PC-9 (cell line): Measurements from ENCODE around the gene NPHS1. TPM values are rescaled to one million over a fixed set of nuclear protein-coding genes. Genes with fewer than 3 reads are reported as not detected.

Experiments
- Bru-seq: library from RNA; stranded (reverse); fragments of 400-500 nt; gene quantifications from one replicate; lab custom pipeline; 2021; lab: Mats Ljungman, UMichigan
- BruChase-seq, 2 experiments: library from RNA; stranded (reverse); fragments of 400-500 nt; gene quantifications; one replicate each; lab custom pipeline; 2021; lab: Mats Ljungman, UMichigan
- BruUV-seq: library from RNA; stranded (reverse); fragments of 400-500 nt; replicated peaks from 2 replicates; lab custom pipeline; 2021; lab: Mats Ljungman, UMichigan
- CTCF ChIA-PET: fragments of 300-600 bp; sonication (Branson Sonifier 250); formaldehyde crosslinking; loops from one replicate; lab custom pipeline; 2022; ENCODE audit warnings: antibody characterized with exemption; lab: Charles Lee
- POLR2A ChIA-PET: fragments of 300-600 bp; sonication (Branson Sonifier 250); formaldehyde crosslinking; loops from one replicate; lab custom pipeline; 2022; ENCODE audit warnings: antibody characterized with exemption; ENCODE audit not compliant: unreplicated experiment; lab: Charles Lee
- DNase-seq, 2 experiments: peaks; one replicate each; pipeline versions ENCODE4 v3.0.0 to v3.0.0-alpha.2; 2015 to 2022; ENCODE audit warnings: mixed read lengths in 1 of 2
- H2AFZ ChIP-seq: fragments of 200-600 bp; sonication (generic); 2 replicates; pipeline ENCODE4 v1.8.1; 2017; ENCODE audit warnings: antibody characterized with exemption
- H3F3A ChIP-seq: fragments of 200-600 bp; sonication (generic); 2 replicates; pipeline ENCODE4 v1.8.1; 2017; ENCODE audit warnings: antibody characterized with exemption, mild to moderate bottlenecking, low read depth; ENCODE audit not compliant: insufficient read depth
- H3K27ac ChIP-seq: fragments of 200-600 bp; sonication (generic); 2 replicates; pipeline ENCODE4 v1.6.1; 2016; ENCODE audit warnings: mixed run types
- H3K27me3 ChIP-seq: fragments of 200-600 bp; sonication (generic); 2 replicates; pipeline ENCODE4 v1.6.1; 2016; ENCODE audit warnings: low read depth, mixed run types; ENCODE audit not compliant: insufficient read depth
- H3K36me3 ChIP-seq: fragments of 200-600 bp; sonication (generic); 2 replicates; pipeline ENCODE4 v1.6.1; 2016; ENCODE audit warnings: low read depth, mixed run types
- H3K4me1 ChIP-seq: fragments of 200-600 bp; sonication (generic); replicated peaks from 2 replicates; pipeline ENCODE4 v1.6.1; 2016; ENCODE audit warnings: mixed run types; ENCODE audit not compliant: insufficient read depth
- H3K4me2 ChIP-seq: fragments of 200-600 bp; sonication (generic); 2 replicates; pipeline ENCODE4 v1.6.1; 2017; ENCODE audit warnings: mixed run types
- H3K4me3 ChIP-seq: fragments of 200-600 bp; sonication (generic); 2 replicates; pipeline ENCODE4 v1.6.1; 2016; ENCODE audit warnings: mixed run types
- H3K79me2 ChIP-seq: fragments of 200-600 bp; sonication (generic); 2 replicates; pipeline ENCODE4 v1.6.1; 2017; ENCODE audit warnings: low read depth, mixed run types
- H3K9me2 ChIP-seq: fragments of 200-600 bp; sonication (generic); 2 replicates; pipeline ENCODE4 v1.8.1; 2017; ENCODE audit warnings: mild to moderate bottlenecking; ENCODE audit not compliant: insufficient read depth
- H3K9me3 ChIP-seq: fragments of 200-600 bp; sonication (generic); 2 replicates; pipeline ENCODE4 v1.8.1; 2016; ENCODE audit warnings: low read depth; ENCODE audit not compliant: insufficient read depth
- H4K20me1 ChIP-seq: fragments of 200-600 bp; sonication (generic); 2 replicates; pipeline ENCODE4 v1.8.1; 2017; ENCODE audit not compliant: insufficient read depth
- CTCF ChIP-seq: fragments of 200-600 bp; sonication (generic); conservative IDR thresholded peaks from 2 replicates; pipeline ENCODE4 v1.6.1; 2017; ENCODE audit warnings: mixed run types, antibody characterized with exemption, mild to moderate bottlenecking, moderate library complexity
- EZH2 ChIP-seq: fragments of 200-600 bp; sonication (generic); IDR thresholded peaks from 2 replicates; pipeline ENCODE4 v1.8.0; 2017; ENCODE audit warnings: antibody characterized with exemption, low read depth
- intact Hi-C: fragments of 100-400 bp; cut with micrococcal nuclease; formaldehyde crosslinking; loops from one replicate; pipeline ENCODE4 v1.10.0; 2022; ENCODE audit not compliant: unreplicated experiment
- long read RNA-seq: library from polyadenylated mRNA; stranded (forward); transcript quantifications from one replicate; pipeline ENCODE4 v2.0.0, GENCODE V29; 2022
- total RNA-seq: library from RNA; stranded (reverse); gene quantifications from 2 replicates; pipeline ENCODE4 v1.2.3, GENCODE V29; 2021

Gene NPHS1
- total RNA-seq (not detected in 2 replicates), Bru-seq, nascent RNA (not detected), BruChase-seq, experiment 1, labeled RNA remaining after a 2-hour chase (percentile 3 among the genes with signal in this experiment), BruChase-seq, experiment 2, labeled RNA remaining after a 6-hour chase (percentile 4 among the genes with signal in this experiment)
- long read RNA-seq: 0 reads

- no peak for DNase-seq
- Histone ChIP-seq H3K4me1 (no peaks in the 10 kb centered on the region), H3K79me2 (no peaks in the 10 kb centered on the region), H3K27me3 (peaks cover 98% of the 10 kb centered on the region), H2AFZ (no peak within 1 kb of the TSS), H3K4me3 (no peak within 1 kb of the TSS), H3K27ac (no peak within 1 kb of the TSS), H3K9me2 (no peaks in the 10 kb centered on the region), H3K4me2 (no peak within 1 kb of the TSS), H4K20me1 (no peaks in the 10 kb centered on the region), H3K9me3 (no peaks in the 10 kb centered on the region), H3F3A (no peaks in the 10 kb centered on the region), H3K36me3 (no peaks in the 10 kb centered on the region)
- intact Hi-C loops: no loop called here
- TF ChIP-seq CTCF: no peak
- TF ChIP-seq EZH2: no peak
- CTCF ChIA-PET: interaction anchor here (0.8 kb wide), 1 partner anchor 64 kb away, joined by 3 read pairs; no protein-coding TSS in a partner anchor
- BruUV-seq: no TSS peak
- POLR2A ChIA-PET: no interaction called here
These were observed at the start of gene NPHS1 for GRCh38 chr19:35852029-35852780. TSS of gene NPHS1 (minus strand) at chr19:35852504. CDS start at chr19:35851837, 667 bp downstream.

- peaks cover 8% of the 10 kb centered on the region; the same call in 1 of the 2 replicates for H3K4me1 ChIP-seq
- H3K36me3 ChIP-seq: peaks cover 10% of the 10 kb centered on the region; the same call in 1 of the 2 replicates
- H3K27me3 ChIP-seq: no peaks in the 10 kb centered on the region
- no peak overlapping the region for H3K27ac ChIP-seq
- H3K4me2 ChIP-seq: peak overlapping the region; percentile 87
- no peaks in the 10 kb centered on the region for H3K9me3 ChIP-seq
- TF ChIP-seq CTCF (no peak), EZH2 (no peak)
- intact Hi-C loops: loop anchor here (10.0 kb wide), 1 partner anchor 156 kb away; the partner anchor contains the start of genes IGFLR1, LIN37, PSENEN and U2AF1L4
- ChIA-PET CTCF (no interaction called here), POLR2A (interaction anchor here (0.6 to 0.9 kb wide), 5 partner anchors 9 to 314 kb away, joined by 3 to 7 read pairs (median 4); partner anchors contain the start of genes ZNF146 and ZNF565)
- peaks cover 16% of the 10 kb centered on the region for H3K79me2 ChIP-seq
- BruUV-seq: no TSS peak
- H2AFZ ChIP-seq: peak overlapping the region; percentile 92; the same call in 1 of the 2 replicates
- peak; percentile 27 to 65 for DNase-seq
- H3K9me2 ChIP-seq: no peaks in the 10 kb centered on the region
- peak overlapping the region; percentile 79; the same call in 1 of the 2 replicates for H3K4me3 ChIP-seq
- peaks cover 13% of the 10 kb centered on the region for H3F3A ChIP-seq
- H4K20me1 ChIP-seq: no peaks in the 10 kb centered on the region
These were observed 48.8 kb upstream of the NPHS1 start for GRCh38 chr19:35901055-35901644.

GRCh38 chr19:35899547-35900214 is 47.4 kb upstream of the NPHS1 start:
- H3K4me2 ChIP-seq: peak overlapping the region; percentile 87
- no peaks in the 10 kb centered on the region for H4K20me1 ChIP-seq
- intact Hi-C loops: loop anchor here (1.0 to 10.0 kb wide), 2 partner anchors 32 to 155 kb away; partner anchors contain the start of genes IGFLR1, LIN37, PSENEN and U2AF1L4
- peak overlapping the region; percentile 79 for H3K4me3 ChIP-seq
- CTCF ChIA-PET: no interaction called here
- no peaks in the 10 kb centered on the region for H3K9me3 ChIP-seq
- peaks cover 10% of the 10 kb centered on the region; the same call in 1 of the 2 replicates for H3K36me3 ChIP-seq
- DNase-seq: peak; percentile 62 to 74
- peak overlapping the region; percentile 50 for H3K27ac ChIP-seq
- POLR2A ChIA-PET: no interaction called here
- H3F3A ChIP-seq: peaks cover 5% of the 10 kb centered on the region
- peaks cover 8% of the 10 kb centered on the region; the same call in 1 of the 2 replicates for H3K4me1 ChIP-seq
- no TSS peak for BruUV-seq
- H2AFZ ChIP-seq: peak overlapping the region; percentile 92
- no peak for TF ChIP-seq EZH2
- no peak for TF ChIP-seq CTCF
- H3K9me2 ChIP-seq: no peaks in the 10 kb centered on the region
- H3K79me2 ChIP-seq: peaks cover 16% of the 10 kb centered on the region
- H3K27me3 ChIP-seq: no peaks in the 10 kb centered on the region
